Measurements from ENCODE around the gene PSMC2.
"Not testable (repeated sequence)": the region's sequence is repeated elsewhere in the genome, so short reads cannot be mapped to it uniquely, and the experiment has no call there.

PSMC2 gene

DNA sequence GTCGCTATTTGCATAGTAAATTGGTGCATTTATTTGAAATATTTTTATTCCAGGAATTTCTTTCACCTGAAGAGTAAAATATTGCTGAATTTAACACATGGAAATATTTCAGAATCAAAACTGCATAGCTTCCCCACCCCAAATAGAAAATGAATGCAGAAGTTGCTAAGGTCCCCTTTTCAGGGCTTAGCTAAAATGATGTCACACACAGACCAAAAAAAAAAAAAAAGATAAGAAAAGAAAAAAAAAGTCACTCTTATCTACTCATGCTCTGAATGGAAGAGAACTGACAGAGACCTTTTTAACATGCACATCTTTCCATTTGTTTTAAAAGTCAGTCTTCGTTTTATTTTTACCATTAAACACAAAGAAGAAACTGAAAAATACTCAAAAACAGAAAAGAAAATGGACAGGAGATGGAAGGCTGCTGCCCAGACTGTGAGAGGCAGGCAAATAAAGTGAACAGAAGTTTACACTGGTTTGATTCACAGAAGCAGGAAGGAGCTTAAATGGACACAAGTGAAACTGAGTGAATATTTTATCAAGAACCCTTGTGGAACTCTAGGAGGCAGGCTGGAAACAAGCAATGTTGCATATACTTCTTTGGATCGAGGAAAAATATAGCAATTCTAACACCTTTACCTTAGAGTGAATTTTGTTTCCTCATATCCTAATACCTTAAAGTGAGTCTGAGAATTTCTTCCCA lies 32.0 kb downstream of the PSMC2 start:
- no peak for DNase-seq

DNA sequence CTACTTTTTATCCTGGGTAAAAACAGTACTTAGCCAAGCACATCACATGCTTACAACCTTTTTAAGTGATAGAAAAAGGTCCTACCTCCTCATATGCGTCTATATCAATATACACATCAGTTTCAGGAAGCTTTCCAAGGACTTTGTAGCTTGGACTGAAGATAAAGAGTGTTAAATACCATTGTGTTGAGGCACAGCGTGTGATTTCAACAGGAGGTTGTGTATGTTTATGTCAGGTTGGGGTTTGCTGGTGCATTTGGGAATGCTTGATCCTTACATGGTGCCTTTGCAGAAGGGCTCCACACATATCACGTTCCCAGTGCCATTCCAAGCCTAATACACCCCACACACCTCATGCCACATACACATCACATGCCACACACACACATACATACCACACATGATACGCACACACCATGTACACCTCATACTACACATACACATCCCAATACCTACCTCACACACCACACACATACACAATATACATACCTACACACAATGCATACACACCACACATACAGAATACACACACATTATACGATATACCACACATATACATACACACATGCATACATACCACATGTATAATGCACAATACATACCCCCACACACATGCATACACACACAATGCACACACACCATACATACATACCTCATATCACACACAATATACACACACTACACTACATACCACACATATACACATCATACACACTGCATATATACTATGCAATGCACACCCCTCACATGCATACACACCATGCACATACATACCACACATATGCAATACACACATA lies 33.1 kb downstream of the PSMC2 start:
- DNase-seq: no peak

DNA sequence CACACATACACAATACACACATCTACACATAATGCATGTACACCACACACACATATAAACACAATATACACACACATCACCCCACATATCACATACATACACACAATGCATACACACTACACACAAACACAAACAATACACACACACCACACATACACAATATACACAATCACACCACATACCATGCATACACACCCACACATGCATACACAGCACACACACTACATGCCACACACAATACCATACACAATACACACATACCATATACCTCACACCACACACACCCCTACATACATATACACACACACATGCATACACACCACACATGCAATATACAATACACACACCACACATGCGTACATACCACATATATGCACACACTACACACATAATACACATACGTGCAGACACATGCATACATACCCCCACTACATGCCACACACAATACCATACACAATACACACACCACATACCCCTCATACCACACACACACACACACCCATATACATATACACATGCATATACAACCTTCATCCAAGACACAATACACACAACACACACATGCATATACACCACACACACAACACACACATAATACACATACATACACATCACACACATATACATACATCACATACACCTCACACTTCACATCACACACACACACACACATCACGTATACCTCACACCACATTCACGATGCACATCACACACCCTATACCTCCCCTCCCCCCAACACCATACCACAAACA lies 34.0 kb downstream of the PSMC2 start:
- no peak for DNase-seq

DNA sequence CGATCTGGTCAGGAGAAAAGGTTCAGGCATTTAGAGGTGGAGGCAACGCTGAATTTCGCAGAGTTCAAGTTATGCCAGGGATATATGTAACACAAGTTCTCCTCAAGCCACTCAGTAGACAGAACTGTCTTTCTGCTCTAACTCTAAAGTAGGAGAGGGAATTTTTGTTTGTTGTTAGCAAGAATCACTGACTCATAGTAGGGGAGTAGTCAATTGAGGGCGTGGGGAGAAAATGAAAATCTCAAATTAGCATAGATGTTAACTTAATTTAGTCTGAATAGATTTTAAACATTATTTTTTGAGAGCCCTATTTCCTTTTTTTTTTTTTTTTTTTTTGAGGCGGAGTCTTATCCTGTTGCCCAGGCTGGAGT lies 34.6 kb downstream of the PSMC2 start:
- DNase-seq: no peak

DNA sequence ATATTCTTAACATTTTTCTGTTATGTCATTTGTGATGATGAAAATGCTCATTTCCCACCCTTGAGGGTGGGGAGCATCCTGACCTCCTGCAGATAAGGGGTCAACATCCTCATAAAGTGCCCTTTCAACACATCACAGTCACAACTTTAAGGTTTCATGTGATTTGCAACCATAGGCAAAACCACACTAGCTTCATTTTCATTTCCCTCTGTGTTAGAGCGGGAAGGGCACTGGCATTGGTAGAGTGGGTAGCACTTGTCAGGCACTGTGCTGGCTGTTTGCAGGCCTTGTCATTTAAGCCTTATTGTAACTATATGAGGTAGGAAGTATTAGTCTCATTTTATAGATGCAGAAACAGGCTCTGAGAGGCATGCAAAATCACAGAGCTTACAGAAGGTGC lies 39.8 kb downstream of the PSMC2 start:
- DNase-seq: no peak

DNA sequence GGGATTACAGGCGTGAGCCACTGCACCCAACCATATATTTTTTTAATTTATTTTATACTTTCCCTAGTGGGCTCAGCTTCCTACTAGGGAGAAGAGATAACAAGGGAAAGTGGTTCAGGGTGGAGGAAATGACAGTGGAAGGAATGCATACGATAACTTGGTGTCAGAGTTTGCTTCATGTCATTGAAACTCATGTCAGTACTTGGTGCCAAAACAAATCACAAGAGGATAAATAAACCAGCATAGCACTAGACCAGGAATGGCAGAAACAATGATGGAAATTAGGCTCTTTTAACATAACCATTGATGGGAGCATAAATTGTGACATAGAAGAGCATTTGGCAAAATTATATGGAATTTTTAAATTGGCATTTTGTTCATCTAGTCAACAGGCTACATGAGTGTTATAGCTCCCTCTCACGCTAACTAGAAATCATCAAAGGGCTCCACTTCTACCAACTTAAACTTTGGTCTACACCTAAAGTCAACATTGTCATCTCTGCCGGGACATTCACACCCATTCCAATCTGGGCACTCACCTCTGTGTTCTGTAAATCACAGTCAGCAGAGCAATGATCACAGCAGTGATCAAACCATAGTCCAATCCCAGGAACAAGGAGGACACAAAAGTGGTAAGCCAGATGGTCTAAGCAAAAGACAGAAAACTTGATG lies 41.2 kb downstream of the PSMC2 start:
- DNase-seq: no peak

DNA sequence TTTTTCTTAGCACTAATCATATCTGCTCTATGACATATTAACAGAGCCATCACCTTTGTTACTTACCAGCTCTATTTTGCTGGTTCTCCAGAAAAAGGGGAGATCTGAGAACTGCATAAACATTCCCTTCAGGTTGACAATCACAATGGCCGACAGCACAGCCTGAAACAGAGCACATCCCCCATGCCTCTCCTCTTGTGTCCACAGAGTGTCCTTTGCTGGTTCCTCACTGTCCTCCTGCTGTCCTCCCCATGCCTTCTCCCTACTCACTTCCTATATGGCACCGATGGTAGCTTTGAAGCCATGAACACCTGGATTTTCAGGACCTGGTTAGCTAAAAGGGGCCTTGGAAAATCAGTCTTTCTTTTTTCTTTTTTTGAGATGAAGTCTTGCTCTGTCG lies 41.8 kb downstream of the PSMC2 start:
- DNase-seq: no peak

DNA sequence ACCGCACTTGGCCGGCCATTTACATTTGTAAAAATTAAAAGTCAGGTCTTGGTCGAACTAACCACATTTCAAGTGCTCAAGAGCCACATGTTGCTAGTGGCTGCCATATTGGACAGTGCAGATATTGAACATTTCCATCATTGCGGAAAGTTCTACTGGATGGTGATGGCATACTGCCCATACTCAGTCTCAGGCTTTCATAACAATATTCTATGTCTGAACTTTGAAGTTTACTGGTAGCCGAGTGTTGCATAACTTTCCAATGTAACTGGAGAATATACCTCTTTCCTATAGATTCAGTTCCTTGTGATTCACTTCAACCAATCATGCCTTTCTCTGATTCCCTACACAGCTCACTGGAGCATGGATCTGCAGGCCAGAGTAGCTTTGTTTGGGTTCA lies 43.7 kb downstream of the PSMC2 start:
- DNase-seq: no peak

DNA sequence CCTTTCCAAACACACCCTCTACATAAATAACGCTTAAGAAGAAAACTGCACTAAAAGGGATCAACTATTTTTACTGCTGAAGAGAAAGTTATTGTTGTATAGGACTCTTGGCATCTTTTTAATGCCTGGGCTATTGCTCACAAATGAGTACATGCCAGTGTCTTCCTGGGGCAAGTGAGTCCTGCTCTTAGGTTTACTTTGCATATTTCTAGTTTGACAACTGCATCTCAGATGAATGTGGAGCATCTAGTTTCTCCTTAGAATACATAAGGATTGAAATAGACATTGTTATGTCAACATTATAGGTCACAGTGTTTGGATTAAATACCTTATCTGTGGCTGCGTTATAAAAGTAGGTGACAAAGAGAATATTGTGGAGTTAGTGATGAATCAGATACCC lies 44.5 kb downstream of the PSMC2 start:
- DNase-seq: no peak

DNA sequence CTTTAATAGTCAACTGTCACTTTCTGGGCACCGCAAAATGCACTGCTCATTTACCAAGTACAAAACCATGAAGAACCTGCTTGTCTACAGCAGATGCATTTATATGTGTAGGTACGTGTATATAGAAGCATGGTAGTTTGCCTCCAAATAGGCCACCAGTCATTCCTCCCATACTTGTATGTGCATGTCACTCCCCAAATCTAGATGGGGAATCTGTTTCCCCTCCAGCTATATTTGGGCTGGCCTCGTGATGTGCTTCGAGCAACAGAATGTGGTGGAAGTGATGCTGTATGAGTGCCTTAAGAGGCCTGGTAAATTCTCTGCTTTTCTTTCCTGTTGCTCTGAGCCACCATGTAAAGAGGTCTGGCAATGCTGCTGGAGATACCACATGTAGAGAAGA lies 47.1 kb downstream of the PSMC2 start:
- DNase-seq: no peak

DNA sequence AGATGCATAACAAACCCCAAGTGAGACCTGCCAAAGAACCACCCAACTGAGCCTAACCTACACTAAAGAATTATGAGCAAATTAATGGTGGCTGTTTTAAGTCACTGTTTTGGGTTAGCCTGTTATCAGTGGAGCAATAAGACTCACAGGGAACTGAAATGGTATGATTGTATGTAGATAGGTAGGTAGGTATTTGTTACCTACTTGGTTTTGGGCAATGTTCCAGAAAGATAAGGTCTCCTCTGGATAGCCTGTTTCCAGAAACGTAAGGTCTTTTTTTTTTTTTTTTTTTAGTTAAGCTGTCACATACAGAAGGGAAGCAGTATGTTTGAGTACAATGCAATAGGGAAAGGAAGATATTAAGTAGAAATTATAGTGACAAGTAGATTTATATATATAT lies 47.6 kb downstream of the PSMC2 start:
- no peak for DNase-seq

DNA sequence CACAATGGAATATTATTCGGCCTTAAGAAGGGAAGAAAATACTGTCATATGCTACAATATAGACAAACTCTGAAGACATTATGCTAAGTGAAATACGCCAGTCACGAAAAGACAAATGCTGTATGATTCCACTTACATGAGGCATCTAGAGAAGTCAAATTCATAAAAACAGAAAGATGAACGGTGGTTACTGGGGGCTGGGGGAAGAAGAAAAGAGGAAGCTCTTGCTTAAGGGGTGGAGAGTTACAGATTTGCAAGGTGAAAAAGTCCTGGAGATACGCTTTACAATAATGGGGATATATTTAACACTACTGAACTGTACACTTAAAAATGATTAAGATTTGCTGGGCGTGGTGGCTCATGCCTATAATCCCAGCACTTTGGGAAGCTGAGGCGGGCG lies 49.0 kb downstream of the PSMC2 start:
- DNase-seq: no peak

DNA sequence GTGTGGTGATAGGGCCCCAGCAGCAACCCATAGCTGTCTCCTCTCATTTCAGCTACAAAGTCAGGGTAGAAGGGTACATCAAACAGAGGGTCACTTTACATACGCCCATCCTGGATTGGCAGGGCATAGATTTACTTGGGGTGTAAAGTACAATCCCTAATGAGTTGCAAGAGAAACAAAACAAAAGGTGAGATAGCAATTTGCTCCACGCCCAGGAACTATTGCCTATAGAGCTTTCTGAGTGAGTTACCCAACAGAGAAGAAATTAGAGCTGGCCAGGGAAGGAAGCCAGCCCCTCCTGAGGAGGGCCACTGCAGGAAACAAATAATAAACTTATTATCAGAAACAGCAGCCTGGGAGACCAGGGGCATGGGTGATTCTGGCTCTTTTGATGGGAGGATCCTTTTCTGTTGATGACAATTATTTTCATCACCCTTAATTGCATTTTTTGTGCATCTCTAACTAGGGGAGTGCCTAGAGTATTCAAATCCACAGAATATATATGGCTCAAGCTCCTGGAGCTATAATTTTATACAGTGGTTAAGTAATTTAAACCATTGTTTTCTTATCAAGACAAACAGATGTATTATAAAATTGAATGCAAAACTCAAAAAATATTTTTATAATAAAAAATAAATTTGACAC lies 51.2 kb downstream of the PSMC2 start:
- DNase-seq: no peak

DNA sequence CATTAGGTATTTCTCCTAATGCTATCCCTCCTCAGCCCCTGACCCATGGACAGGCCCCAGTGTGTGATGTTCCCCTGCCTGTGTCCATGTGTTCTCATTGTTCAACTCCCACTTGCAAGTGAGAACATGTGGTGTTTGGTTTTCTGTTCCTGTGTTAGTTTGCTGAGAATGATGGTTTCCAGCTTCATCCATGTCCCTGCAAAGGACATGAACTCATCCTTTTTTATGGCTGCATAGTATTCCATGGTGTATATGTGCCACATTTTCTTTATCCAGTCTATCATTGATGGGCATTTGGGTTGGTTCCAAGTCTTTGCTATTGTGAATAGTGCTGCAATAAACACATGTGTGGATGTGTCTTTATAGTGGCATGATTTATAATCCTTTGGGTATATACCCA lies 52.2 kb downstream of the PSMC2 start:
- not testable (repeated sequence) for DNase-seq

DNA sequence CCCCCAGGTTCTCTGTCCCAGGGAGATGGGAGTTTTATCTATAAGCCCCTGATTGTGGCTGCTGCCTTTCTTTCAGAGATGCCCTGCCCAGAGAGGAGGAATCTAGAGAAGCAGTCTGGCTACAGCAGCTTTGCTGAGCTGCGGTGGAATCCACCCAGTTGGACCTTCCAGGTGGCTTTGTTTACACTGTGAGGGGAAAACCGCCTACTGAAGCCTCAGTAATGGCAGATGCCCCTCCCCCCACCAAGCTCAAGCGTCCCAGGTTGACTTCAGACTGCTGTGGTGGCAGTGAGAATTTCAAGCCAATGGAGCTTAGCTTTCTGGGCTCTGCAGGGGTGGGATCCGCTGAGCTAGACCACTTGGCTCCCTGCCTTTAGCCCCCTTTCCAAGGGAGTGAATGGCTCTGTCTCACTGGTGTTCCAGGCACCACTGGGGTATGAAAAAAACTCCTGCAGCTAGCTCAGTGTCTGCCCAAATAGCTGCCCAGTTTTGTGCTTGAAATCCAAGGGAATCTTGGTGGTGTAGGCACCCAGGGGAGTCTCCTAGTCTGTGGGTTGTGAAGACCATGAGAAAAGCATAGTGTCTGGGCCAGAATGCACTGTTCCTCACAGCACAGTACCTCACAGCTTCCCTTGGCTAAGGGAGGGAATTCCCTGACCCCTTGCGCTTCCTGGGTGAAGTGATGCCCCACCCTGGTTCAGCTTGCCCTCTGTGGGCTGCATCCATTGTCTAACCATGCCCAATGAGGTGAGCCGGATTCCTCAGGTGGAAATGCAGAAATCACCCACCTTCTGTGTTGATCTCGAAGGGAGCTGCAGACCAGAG lies 58.6 kb downstream of the PSMC2 start:
- DNase-seq: not testable (repeated sequence)

DNA sequence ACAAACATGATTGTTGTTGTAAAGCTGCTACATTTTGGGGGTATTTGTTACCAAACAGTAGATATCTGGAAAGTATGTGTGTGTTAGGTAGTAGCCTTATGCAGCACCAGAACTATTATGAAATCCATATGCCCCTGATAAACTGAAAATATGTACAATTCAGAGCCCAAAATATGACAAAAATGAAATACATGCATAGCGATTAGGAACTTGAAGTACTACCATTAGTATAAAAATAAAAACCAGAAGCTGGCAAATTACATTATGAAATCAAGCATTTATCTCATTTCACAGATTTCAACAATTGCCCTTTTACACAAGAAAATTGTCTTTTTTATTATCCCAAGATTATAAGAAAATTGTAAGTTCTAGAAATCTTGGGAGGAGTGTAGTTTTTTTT lies 64.7 kb downstream of the PSMC2 start:
- DNase-seq: no peak

DNA sequence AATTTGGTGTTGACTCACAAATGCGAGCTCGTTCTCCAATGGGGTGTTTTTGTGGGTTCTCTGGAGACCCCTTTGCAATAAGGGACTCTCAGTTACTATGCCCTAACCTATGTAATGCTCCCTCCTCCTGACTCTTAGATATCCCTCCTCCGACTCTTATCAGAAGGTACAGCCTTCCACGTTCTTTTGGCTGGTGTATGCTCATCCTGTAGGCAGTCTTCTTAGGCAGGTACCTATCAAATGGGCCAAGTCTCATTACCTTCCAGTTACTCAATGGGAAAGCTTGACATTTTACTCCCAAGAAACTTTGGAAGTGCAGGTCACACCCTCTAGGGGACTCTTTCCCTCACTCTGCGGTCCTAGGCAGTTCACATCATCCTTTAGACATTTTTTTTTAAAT lies 66.0 kb downstream of the PSMC2 start:
- DNase-seq: no peak

DNA sequence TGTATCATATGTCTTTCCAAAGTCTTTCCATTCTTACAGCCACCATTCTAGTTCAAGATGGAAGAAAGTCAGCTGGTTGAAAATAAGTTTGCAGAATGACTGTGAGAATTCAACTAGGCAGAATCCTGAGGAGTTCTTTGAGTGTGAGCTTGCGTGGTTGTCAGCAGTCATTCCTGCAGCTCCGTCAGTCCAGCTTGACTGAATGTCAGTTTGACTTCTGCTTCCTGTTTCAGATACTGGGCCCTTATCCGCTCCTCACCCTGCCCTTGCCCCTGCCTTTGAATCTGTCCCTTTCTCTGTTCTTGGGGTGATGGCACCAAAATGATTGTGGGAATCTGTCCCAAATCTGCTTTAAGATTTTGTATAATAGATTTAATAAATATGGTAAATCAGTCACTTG lies 70.8 kb downstream of the PSMC2 start:
- no peak for DNase-seq

Measured in fibroblast of upper back skin (primary cell).